GM18873 (cell line): ENCODE results near the gene EVPL.
"Not testable (repeated sequence)": the region's sequence is repeated elsewhere in the genome, so short reads cannot be mapped to it uniquely, and the experiment has no call there.

Experiments used
- ATAC-seq: cut with Tn5 transposase; IDR thresholded peaks from one replicate; pipeline ENCODE4 v1.9.1; 2021; ENCODE audit warnings: mild to moderate bottlenecking, moderate library complexity, moderate number of reproducible peaks; ENCODE audit not compliant: unreplicated experiment, low FRiP score

EVPL gene

DNA sequence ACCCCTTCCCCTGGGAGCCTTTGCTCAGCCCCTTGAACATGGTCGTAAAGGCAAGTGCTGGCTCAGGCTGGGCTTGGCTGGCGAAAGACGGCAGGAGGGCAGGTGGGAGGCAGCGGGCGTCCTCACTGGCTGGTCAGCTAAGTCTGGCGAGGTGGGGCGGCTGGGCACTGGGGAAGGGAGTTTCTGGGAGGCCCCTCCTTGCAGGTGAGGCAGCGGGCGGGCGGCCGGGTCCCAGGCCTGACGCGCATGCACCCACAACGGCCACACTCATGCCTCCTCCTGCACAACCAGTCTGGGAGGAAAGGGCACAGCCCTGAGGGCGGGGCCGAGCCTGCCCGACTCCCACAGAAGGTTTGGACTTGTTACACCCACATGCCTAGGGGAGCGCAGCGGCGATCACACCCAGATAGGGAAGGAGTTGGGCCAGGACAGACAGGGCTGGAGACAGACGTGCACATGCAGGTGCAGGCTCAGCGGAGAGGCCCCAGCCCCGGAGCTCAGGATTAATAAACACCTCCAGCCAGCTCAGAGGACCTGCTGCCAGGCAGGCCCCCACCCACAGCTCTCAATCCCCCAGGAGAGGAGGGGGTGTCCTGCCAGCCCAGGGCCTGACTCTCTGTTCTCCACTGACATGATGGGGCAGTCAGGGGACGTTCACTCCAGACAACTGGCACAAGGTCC, at the start of gene EVPL:
Gene EVPL (minus strand): TSS at position 148 of the 681 bp plus-strand sequence. CDS start 108 bp downstream, at position 40.
- no peak for ATAC-seq

DNA sequence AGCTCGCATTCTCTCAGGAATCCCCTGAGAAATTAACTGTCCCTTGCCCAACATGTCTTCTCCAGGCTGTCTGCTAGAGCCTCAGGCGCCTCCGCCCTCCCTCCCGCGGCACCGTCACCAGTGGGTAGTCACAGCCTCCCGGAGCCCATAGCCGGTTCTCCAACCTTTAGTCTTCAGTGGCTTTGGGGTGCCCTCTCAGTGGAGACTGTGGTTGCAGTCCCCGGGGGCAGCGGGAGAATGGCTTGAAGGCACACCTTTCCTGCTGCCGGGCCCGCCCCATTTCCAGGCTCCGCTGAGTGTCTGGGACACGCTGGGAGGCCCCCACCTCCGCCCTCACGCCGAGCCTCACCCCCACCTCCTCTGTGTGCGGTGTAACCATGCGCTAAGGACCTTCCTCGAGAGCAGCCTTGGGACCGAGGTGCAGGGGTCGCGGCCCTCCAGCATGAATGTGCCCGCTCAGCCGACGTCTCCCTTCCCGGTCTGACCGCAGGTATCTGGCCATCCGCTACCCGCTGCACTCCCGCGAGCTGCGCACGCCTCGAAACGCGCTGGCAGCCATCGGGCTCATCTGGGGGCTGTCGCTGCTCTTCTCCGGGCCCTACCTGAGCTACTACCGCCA, 49.1 kb upstream of the EVPL start:
- no peak for ATAC-seq

DNA sequence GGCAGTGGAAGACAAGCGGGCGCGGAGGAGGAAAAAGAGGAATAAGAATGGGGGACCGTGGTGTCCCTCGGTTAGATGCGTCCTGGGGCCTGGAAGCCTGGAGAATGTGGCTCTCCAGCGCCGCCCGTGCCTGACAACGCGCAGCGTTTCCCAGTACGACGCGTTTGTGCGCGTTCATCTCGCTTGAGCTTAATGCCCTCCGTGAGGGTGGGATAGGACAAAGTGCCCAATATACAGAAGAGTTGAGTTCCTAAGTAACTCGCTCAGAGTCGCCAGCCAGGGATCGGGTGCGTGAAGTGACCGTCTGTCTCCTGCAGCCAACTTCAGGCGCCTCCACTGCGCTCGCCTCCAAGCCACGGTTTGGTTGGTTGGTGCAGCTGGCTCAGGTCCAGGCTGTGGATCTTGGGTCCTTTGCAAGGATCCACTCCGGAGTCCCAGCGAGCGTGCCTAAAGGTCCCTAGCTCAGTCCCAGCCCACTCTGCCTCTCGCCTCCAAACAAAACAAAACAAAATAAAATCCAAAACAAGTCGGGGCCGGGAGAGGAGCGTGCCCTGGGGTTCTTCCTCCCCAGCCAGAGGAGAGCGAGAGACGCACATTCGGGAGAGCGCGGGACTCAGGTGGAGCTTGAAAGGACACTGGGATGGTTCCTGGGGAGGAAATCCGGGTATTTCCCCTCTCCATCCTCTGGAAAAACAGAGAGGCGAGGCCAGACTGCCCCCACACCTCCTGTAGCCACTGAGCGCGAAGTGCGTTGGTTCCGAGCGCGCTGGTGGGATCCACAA, 48.4 kb upstream of the EVPL start:
- ATAC-seq: no peak

DNA sequence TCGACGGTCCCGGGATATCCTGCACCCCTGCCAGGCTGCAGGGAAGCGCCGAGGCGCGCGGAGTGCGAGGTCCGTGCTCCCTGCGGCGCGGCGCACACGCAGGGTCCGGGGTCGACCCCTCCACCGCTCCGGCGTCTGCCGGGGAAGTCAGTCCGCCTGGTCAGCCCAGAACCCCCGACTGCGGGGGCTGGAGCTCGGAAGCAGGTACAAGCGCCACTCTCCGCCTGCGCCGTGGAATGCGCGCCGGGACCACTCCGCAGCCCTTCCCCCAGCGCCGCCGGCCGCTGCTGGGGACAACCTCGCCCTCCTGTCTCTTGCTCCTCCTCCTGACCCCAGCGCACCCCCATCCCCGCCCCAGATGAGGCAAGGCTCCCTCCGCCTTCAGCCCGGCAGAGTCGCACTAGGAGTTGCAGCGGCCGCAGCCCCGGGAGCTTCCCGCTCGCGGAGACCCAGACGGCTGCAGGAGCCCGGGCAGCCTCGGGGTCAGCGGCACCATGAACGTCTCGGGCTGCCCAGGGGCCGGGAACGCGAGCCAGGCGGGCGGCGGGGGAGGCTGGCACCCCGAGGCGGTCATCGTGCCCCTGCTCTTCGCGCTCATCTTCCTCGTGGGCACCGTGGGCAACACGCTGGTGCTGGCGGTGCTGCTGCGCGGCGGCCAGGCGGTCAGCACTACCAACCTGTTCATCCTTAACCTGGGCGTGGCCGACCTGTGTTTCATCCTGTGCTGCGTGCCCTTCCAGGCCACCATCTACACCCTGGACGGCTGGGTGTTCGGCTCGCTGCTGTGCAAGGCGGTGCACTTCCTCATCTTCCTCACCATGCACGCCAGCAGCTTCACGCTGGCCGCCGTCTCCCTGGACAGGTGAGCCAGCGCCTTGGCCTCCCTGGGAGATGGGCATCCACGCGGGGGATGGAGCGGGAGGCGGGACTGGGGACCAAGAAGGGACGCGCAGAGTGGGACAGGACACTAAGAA, 47.6 kb upstream of the EVPL start, which contains the start of gene GALR2:
Gene GALR2 (plus strand): TSS at position 392 of the 974 bp plus-strand sequence. CDS start 103 bp downstream, at position 495.
- ATAC-seq: no peak

DNA sequence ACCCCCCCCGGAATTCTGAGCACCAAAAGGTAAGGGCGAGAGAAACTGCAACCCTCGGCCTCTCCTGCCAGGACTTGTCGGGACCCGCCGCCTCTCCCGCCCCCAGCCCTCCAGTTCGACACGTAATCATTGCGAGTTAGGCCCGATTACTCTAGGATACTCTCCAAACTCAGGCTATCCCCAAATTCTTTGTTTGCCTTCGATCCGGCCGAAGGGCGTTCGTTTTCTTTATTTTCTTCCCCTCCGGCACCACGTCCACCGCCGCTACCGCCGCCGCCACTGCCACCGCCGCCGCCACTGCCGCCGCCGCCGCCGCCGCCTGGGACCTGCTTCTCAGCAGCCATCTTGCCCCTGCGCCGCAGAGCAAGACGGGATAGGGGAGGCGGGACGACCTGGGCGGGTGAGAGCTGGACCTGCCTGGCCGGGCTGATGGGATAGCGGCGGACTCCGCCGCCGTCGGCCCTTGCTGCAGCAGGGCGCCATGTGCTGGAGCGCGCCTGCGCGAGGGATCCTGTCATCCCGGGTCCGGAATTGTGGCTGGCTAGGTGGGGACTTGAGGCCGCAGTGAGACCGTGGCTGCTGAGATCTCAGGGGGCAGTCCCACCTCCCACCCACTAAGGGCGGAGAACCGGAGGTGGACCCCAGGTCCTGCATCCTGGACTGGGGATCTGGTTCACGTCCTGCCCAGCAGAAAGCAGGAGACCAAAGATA, 45.2 kb upstream of the EVPL start, which contains the start of gene SRP68:
Gene SRP68 (minus strand): TSS at position 370 of the 711 bp plus-strand sequence. CDS start 26 bp downstream, at position 344.
- ATAC-seq: no peak

DNA sequence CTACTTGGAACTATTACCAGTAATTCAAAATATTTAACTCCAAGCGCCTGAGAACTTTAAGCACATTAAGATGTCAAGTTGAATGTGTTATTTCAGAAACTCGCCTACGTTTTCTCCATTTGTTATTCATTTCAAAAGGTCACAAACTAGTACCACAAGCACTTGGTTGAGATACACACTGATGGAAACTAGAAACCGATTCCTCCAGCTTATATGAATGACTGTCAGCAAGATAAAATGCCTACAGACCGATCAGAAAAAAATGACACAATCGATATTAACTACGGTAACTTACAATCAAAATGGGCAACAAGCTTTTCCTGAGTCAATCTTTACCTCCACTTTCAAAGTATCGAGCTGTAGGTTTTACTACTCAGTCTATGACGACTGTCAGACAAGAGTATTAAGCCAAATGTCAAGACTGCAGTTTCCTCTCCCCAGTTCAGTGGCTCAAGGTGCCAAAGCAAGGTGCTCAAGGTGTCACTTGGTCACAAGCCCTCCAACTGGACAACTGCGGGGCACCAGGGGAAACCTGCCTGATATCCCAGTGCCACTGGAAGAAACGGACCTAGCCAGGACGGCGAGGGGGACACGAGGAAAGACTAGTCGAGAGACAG, 44.5 kb upstream of the EVPL start:
- no peak for ATAC-seq

DNA sequence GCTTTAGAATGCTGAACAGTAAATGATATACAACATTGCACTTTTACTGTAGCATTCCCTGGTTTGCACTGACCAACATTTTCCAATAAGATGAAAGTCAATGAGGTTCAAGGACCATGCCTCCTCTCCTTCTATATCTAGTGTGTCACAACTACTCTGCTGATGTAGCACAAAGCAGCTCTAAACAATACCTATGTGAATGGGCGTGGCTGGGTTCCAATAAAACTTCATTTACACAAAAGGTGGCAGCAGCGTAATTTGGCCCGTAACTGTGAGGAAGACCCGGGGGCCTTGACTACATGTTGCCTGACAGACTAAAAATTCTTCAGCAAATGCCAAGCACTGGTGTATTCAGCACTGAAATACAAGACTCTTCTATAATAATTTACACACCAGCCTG, 38.7 kb upstream of the EVPL start:
- ATAC-seq: no peak

DNA sequence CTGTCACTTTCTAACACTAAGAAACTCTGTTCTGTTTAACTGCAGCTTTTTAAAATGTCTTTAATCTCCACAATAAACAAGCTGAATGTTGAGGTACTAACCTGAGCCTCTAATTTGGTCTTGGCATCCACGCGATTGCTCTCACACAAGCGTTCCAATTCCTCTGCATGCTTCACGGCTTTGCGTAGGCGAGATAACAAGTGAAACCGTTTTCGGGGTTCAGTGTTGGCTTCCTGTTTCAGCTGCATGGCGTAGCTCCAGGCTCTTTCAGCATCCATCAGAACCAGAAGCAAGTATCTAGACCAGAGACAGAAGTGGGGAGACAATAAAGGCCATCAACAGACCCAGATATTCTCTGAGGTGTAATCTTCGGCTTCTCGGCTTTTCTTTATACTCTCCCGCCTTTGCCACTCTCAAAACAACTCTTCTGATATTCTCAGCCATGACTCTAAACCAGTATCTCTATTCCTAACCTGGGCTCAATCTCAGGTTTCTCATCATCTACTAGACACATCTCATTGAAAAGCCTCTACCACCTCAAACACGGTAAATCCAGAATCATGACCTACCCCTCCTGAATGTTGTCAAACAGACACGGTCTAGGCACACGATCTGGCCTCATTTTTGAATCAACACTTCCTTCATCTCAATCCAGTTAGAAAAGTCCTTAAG, 36.9 kb upstream of the EVPL start:
- no peak for ATAC-seq

DNA sequence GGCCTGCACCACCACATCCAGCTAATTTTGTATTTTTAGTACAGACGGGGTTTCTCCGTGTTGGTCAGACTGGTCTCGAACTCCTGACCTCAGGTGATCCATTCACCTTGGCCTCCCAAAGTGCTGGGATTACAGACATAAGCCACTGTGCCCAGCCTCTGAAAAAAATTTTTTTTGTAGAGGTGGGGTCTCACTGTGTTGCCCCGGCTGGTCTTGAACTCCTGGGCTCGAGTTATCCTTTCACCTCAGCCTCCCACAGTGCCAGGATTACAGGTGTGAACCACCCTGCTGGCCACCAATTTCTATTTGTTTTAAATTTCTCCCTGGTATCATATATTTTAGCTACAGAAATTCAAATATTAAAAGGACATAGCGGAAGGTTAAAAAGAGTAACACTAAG, 31.2 kb upstream of the EVPL start:
- not testable (repeated sequence) for ATAC-seq

DNA sequence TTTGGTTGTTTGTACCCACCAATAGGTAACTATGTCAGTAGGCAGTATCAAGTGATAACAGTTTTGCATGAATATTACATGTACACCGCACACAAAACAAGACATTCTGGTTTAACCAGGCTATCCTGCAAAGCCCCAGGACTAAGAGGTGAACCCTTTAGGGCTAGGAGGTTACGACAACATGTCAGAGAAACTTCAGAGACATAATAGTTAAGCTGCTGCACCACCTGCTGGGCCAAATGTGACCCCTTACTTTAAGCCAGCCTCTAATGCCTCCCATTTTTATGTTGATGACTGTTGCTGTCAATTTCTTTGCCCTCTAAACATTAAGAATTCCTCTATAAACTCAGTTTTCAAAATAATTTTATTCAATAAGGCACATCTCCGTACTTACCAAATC, 29.8 kb upstream of the EVPL start:
- no peak for ATAC-seq

DNA sequence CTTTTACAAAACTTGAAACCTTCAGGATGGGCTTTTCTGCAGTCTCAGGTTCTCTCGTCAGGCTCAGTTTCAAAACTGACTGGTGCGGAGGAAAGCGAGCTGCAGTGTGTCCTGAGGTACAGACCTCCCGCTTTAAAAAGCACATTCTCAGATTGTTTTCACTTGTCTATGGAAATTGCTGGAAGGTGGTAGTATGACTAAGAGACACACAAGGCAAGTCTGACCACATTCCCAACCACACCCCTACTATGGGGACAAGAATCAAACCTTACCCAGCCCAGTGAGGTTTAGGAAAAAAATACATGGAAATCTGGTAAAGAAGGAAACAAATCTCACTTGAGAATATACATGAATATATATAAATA, 27.0 kb upstream of the EVPL start:
- no peak for ATAC-seq

DNA sequence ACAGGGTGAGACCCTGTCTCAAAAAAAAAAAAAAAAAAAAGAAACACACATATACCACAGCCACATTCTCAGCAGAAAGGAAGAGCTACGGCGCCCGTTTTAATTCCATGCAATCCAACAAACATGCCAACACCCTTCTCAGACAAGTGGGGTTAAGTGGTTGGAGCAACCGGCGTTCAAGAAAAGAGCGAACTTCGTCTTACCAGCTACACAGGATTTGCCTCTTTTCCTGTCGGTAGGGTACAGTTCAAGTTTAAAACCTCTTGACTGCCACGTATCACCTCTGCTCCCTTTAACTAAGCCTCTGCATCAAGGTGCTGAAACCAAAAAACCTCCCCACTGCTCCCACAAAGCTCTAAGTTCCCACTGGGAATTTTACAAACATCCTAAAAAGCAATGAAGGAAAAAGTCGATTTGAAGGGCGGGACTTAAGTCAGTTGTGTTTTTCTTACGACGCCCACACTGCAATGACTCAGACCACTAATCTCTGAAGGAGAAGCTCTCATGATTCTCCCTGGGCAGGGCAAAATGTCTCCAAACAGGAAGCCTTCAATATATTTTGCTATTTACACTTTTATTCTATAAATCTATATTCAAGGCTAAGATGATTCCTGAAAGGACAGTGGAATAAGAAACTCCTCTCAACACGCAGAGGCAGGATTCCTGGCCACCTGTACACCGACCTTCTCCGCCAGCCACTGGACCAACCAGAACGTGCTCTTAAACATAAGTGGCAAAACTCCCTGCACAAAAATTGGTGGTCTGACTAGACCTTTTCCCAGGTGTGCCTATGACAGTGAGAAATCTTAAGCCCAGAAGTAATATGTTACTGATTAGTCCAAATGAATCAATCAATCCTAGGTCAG, 26.4 kb upstream of the EVPL start:
- ATAC-seq: no peak

DNA sequence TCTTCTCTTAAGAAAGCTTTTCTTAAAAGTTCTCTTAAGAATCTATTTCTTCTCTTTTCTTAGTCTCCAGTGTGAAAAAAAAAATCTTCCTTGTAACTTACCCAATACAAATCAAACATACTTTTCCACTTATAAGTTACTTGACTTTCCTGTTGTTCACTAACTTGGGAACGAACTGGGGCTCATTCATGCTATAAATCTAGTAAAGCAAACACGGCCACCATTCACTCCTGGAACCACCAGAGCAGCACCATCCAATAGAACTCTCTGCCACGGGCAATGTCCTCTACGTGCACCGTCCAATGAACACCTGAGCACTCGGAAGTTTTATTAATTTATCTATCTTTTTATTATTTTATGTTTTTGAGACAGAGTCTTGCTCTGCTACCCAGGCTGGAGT, 24.5 kb upstream of the EVPL start:
- no peak for ATAC-seq

DNA sequence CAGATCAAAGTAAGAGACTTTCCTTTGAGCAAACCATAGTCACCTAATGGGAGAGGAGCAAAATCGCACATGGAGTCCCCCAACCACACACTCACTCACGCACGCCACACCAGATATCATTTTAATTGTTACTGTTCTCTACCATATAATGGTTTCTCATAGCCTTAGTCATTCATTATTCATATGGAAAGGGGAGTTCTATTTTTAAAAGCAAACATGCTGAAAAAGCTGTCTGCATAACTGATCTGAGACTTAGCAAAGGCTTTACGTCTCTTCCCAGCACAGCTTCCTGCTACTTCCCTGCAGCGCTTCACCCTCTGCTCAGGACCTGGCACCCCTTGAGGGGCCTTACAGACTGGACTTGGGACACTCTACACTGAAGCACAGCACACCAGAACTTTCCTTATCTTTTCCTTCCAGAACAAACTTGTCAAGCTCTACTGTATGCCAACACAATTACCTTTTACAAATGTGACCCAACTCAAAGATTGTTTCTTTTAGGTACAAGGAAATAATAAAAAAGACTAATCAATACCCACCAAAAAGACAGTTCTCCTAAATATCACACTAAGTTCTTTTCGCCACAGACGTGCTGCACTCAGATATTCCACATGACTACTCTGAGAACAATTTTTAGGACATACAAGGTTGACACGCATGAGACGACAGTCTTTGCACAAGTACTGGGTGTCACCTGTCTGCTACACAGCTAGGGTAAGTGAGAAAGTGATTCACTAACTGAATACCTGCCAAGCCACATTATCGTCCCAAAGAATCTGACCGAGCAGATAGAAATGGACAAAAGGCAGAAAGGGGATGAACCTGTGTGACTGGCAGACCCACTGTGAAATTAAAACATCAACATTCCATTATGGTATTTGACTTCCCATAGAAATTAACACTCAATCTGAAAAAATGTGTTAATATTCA, 23.7 kb upstream of the EVPL start:
- no peak for ATAC-seq

DNA sequence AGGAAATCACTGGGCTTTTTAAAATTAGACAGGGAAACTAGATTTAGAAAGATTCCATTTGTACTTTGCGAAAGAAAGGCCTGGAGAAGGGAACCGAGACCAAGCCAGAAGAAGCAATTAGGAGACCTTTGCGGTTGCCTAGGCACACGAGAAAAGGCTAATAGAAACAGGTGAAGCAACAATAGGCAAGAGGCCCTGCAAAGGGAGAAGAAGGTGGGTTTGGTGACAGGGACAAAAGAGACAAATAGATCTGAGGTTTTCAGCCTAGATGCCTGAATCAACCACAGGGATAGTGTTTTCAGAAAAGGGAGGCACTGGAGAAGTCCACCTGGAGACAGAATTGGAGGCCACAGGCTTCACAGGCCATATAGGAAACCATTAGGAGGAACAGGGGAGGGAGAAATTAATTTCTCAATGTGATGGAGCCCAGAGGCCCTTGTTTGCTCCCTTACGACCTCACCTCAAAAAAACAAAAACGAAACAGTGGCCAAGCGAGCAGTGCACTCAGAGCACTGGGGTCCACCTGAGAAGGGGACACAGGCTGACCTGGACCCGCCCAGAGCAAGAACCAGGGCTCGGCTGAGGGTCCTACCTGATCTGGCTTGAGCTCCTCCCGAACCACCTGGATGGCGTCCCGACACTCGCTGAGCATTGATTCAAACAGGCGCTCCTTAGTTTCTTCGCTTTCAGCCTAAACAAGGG, 22.9 kb upstream of the EVPL start:
- no peak for ATAC-seq

DNA sequence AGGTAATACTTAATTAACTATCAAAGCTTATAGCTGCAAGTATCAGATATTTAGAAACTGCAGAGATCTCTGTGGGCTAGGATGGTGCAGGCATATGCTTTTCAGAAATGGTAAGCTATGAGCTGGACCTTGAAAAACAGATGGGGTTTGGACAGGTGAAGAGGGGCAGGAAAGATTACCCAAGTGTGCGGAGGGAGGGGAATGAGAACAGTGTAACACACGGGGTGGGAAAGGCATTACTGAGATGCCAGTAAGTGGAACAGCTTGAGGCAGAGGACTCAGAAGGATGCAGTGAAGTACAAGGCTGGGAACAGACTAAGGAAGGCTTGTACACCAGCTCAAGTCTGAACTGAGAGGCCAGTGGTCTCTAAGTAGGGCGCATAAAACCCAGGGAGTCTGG, 22.1 kb upstream of the EVPL start:
- ATAC-seq: no peak
